Measurements from ENCODE around the gene MFAP4. TPM values are rescaled to one million over a fixed set of nuclear protein-coding genes. Genes with fewer than 3 reads are reported as not detected.

MFAP4 gene
- total RNA-seq, 1 experiment from 2014 or later: 4.0 TPM

GRCh38 chr17:19409066-19409465 is 22.1 kb upstream of the MFAP4 start (continued):
- TF ChIP-seq AFF4 (CRISPR knock-in tag; IDR thresholded peaks at IDR 0.05; ENCODE audit: borderline replicate concordance) (no peak), ZNF396 (CRISPR knock-in tag; IDR thresholded peaks at IDR 0.05; ENCODE audit: borderline replicate concordance) (no peak), TEAD1 (CRISPR knock-in tag; IDR thresholded peaks at IDR 0.05) (no peak), ZNF232 (CRISPR knock-in tag; IDR thresholded peaks at IDR 0.05) (no peak)

DNA sequence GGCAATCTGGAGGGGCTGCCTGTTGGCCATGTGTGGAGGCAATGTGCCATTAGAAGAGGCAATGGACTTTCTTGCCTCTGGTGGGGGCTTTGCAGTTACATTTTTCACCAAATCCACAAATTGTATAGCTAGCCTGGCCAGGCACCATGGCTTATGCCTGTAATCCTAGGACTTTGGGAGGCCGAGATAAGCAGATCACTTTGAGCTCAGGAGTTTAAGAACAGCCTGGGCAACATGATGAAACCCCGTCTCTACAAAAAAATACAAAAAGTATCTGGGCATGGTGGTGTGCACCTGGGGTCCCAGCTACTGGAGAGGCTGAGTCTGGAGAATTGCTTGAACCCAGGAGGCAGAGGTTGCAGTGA is 21.3 kb upstream of the MFAP4 start:
- H3K27me3 Mint-ChIP-seq (ENCODE audit: low read depth): no peaks in the 10 kb centered on the region; the same call in 1 of the 2 replicates
- no peaks in the 10 kb centered on the region for H3K36me3 Mint-ChIP-seq
- no peak for DNase-seq (ENCODE audit: low spot score)
- ATAC-seq: no peak
- ChIA-PET CTCF (interaction anchor here (1.1 to 1.3 kb wide), 2 partner anchors 11 to 39 kb away, joined by 3 to 5 read pairs; no protein-coding TSS in a partner anchor), POLR2A (no interaction called here)
- no peak overlapping the region for H3K27ac Mint-ChIP-seq
- peaks cover 3% of the 10 kb centered on the region; the same call in 1 of the 2 replicates for H3K9me3 Mint-ChIP-seq
- peaks cover 19% of the 10 kb centered on the region for H3K4me1 Mint-ChIP-seq
- no peak overlapping the region for H3K4me3 Mint-ChIP-seq
- TF ChIP-seq NR1H2 (CRISPR knock-in tag; IDR thresholded peaks at IDR 0.05) (no peak), PREB (CRISPR knock-in tag; IDR thresholded peaks at IDR 0.05; ENCODE audit: borderline replicate concordance) (no peak), ZNF416 (CRISPR knock-in tag; IDR thresholded peaks at IDR 0.05) (no peak), ZNF425 (CRISPR knock-in tag; conservative IDR thresholded peaks at IDR 0.05) (no peak), IRF2 (CRISPR knock-in tag; IDR thresholded peaks at IDR 0.05; ENCODE audit: borderline replicate concordance, low read depth) (no peak), ELF4 (CRISPR knock-in tag; IDR thresholded peaks at IDR 0.05; ENCODE audit: low read depth) (no peak), ZNF532 (CRISPR knock-in tag; IDR thresholded peaks at IDR 0.05; ENCODE audit: borderline replicate concordance) (no peak), ETV6 (CRISPR knock-in tag; IDR thresholded peaks at IDR 0.05) (no peak), GTF2I (CRISPR knock-in tag; conservative IDR thresholded peaks at IDR 0.05) (no peak), CREM (CRISPR knock-in tag; IDR thresholded peaks at IDR 0.05) (no peak), EMX1 (CRISPR knock-in tag; IDR thresholded peaks at IDR 0.05) (no peak)
- TF ChIP-seq, protein P1, sequence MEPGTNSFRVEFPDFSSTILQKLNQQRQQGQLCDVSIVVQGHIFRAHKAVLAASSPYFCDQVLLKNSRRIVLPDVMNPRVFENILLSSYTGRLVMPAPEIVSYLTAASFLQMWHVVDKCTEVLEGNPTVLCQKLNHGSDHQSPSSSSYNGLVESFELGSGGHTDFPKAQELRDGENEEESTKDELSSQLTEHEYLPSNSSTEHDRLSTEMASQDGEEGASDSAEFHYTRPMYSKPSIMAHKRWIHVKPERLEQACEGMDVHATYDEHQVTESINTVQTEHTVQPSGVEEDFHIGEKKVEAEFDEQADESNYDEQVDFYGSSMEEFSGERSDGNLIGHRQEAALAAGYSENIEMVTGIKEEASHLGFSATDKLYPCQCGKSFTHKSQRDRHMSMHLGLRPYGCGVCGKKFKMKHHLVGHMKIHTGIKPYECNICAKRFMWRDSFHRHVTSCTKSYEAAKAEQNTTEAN (CRISPR knock-in tag; IDR thresholded peaks at IDR 0.05): no peak
- TF ChIP-seq, protein P2, sequence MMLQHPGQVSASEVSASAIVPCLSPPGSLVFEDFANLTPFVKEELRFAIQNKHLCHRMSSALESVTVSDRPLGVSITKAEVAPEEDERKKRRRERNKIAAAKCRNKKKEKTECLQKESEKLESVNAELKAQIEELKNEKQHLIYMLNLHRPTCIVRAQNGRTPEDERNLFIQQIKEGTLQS (CRISPR knock-in tag; conservative IDR thresholded peaks at IDR 0.05): no peak
- TF ChIP-seq, protein P3, sequence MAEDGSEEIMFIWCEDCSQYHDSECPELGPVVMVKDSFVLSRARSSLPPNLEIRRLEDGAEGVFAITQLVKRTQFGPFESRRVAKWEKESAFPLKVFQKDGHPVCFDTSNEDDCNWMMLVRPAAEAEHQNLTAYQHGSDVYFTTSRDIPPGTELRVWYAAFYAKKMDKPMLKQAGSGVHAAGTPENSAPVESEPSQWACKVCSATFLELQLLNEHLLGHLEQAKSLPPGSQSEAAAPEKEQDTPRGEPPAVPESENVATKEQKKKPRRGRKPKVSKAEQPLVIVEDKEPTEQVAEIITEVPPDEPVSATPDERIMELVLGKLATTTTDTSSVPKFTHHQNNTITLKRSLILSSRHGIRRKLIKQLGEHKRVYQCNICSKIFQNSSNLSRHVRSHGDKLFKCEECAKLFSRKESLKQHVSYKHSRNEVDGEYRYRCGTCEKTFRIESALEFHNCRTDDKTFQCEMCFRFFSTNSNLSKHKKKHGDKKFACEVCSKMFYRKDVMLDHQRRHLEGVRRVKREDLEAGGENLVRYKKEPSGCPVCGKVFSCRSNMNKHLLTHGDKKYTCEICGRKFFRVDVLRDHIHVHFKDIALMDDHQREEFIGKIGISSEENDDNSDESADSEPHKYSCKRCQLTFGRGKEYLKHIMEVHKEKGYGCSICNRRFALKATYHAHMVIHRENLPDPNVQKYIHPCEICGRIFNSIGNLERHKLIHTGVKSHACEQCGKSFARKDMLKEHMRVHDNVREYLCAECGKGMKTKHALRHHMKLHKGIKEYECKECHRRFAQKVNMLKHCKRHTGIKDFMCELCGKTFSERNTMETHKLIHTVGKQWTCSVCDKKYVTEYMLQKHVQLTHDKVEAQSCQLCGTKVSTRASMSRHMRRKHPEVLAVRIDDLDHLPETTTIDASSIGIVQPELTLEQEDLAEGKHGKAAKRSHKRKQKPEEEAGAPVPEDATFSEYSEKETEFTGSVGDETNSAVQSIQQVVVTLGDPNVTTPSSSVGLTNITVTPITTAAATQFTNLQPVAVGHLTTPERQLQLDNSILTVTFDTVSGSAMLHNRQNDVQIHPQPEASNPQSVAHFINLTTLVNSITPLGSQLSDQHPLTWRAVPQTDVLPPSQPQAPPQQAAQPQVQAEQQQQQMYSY (CRISPR knock-in tag; IDR thresholded peaks at IDR 0.05): no peak
